LoVo (cell line): ENCODE data around the gene RBM4B.
"Not testable (repeated sequence)": the region's sequence is repeated elsewhere in the genome, so short reads cannot be mapped to it uniquely, and the experiment has no call there.

Source experiments
- DNase-seq: peaks from one replicate; pipeline ENCODE4 v3.0.0-alpha.2; 2016; ENCODE audit warnings: low spot score

Gene RBM4B

DNA sequence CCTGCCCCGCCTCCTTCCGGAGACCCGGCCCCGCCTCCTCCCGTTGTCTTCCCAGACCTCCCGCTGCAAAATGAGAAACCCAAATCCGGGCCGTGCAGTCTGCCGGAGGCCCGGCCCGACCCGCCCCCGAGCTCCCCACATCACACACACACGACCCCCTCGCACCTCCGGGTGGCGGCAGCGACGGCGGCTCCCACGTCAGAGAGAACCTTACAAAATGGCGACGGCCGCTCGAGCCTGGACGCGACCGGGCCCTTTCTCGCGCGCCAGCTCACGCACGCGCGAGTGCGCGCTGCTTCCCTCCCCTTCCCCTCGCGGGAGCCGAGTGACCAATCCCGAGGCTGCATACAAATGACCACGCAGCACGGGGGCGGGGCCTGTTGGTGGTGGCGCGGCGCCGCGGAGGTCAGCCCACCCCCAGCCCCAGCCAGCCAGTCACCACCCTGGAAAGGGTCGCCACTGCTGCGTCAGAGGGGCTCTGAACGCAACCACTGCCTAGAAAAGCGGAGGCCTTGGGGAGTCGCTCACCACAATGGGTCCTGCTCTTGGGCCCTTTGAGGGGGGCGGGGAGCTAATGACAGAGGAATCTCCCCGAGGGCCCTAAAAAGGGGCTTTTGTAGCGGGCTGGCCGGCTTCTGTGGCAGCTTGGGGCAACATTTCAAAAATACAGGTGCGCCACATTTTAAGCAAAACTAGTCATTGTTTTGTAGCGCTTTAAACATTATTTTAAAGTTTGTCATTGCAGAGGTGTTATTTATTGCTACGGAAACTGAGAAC, at the start of gene RBM4B:
Gene RBM4B, minus strand, starts transcription at position 289 of the 777 bp plus-strand sequence. CDS start 808 bp downstream, outside the sequence.
- peak; percentile 94 for DNase-seq

GRCh38 chr11:66725647-66726046, 48.0 kb upstream of the RBM4B start:
- DNase-seq, result no peak

DNA sequence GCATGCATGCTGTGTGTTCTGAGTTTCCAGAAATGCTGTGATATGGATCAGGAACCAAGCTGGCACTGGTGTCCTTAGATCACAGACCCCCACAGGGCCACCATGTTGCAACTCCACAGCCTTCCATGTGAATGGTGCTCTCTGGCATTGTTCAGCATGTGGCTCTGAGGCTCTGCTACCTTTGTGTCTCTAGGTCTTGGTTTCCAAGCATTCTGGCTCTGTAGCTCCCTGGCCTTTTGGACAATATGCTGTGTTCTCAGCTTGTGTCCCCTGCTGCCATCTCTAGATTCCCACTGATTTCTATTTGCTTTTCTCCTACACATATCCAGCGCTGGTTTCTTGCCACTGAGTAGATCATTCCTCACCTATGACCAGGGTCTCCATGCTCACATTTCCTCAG, 47.4 kb upstream of the RBM4B start:
- DNase-seq, result no peak

DNA sequence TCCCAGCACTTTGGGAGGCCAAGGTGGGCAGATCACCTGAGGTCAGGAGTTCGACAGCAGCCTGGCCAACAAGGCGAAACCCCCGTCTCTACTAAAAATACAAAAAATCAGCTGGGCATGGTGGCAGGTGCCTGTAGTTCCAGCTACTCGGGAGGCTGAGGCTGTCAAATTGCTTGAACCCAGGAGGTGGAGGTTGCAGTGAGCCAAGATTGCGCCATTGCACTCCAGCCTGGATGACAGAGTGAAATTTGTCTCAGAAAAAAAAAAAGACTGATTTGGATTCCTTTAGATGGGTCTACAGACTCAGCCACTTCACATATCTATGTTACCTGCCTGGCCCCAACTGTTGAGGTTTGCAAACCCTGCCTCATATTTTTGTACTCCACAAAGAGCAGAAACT, 46.5 kb upstream of the RBM4B start:
- not testable (repeated sequence) for DNase-seq

GRCh38 chr11:66723693-66724092, 46.0 kb upstream of the RBM4B start:
- DNase-seq, result no peak

GRCh38 chr11:66722745-66723651, 45.3 kb upstream of the RBM4B start:
- DNase-seq, result no peak

DNA sequence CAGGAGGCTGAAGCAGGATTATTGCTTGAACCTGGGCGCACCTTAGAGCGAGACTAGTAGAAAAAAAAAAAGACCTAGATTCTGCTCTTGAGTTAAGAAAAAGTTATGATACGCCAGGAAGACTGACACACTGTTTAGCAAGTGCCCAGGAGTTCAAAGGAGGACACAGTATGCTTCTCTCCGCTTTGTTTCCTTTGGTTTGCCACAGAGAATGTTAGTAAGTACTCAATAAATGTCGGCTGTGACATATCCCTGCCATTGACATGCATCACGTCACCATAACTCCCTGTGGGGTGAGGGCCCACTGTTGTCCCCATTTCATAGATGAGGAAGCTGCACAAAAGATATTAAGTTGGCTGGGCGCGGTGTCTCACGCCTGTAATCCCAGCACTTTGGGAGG, 44.3 kb upstream of the RBM4B start:
- no peak for DNase-seq

GRCh38 chr11:66720899-66721470, 43.3 kb upstream of the RBM4B start:
- no peak for DNase-seq

DNA sequence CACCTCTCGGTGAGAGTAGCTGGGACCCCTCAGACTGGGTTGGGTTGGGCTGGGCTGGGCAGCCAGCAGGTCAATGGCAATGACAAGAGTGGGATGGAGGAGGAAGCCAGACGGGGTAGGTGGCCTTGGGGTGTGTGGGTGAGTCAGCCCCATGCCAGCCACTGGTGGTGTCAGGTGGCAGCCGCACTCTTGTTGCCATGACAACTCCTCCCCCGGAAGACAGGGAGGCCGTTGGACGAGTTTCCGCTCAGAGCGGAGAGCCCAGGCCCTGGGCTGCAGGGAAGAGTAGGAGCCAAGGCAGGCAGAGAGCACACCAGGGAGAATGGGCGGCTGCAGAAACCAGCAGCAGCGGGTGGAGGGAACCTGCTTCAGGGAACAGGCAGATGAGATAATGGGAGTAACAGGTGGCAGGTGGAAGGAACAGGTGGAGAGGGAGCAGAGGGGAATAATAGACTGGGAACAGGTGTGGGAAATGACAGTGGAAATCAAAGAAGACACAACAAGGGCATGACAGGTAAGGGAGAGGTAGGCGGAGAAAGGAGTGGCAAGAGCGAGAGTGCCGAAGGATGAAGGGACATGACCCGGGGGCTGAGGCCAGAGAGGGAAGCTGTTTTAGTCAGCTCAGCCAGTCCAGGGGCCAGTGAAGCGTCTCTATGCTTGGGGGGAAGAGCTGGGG, 42.7 kb upstream of the RBM4B start:
- DNase-seq, result no peak

DNA sequence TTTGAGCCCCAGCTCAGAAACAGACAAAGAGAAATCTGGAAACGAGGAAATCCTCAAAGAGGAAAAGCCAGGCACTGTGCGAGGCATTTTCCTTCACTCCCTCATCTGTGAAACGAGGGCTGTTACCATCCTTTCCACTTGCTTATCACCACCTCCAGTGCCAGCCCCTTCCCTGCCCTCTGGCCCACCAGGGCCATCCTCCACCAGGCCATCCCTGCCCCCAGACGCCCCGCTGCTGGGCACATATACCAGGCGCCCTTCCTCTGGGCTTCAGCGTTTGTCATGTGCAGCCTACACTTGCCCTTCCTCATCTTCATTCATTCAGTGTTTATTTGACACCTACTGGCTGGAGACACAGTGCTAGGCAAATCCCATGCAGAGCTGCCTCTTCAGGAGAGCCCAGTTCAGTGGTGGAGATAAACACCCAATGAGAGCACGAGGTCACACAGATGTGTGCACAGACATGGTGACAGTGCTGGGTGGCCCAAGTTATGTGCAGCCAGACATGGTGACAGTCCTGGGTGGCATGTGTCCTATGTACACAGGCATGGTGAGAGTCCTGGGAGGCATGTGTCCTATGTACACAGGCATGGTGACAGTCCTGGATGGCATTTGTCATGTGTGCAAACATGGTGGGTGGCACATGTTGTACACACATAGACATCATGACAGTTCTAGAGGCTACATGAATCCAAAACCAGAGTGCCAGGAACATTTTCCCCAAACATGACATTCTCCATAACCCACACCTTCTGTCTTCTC, 41.6 kb upstream of the RBM4B start:
- DNase-seq, result no peak

- no peak for DNase-seq
Observed at GRCh38 chr11:66718320-66718971, 40.8 kb upstream of the RBM4B start.

GRCh38 chr11:66717925-66718319, 40.2 kb upstream of the RBM4B start:
- DNase-seq, result no peak

DNA sequence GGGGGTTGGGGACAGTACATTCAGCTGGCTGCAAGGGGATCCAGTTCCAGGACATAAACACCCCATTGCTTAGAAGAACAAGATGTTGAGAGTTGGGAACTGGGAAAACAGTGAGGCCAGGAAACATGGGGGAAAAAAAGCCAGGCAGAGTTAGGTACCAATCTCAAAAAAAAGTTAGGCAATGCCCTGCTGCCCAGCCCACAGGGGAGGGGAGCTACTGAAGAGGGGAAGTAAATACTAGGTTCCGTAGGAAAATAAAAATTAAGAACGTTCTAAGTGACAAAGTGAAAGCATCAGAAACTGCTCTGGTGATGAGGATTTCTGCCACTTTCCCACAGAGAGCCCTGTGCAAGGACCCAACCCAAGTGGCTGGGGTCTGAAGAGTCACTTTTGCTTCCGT, 39.3 kb upstream of the RBM4B start:
- DNase-seq, result no peak

GRCh38 chr11:66715346-66716085, 37.8 kb upstream of the RBM4B start:
- no peak for DNase-seq

- no peak for DNase-seq
Observed at GRCh38 chr11:66713746-66714480, 36.2 kb upstream of the RBM4B start.

DNA sequence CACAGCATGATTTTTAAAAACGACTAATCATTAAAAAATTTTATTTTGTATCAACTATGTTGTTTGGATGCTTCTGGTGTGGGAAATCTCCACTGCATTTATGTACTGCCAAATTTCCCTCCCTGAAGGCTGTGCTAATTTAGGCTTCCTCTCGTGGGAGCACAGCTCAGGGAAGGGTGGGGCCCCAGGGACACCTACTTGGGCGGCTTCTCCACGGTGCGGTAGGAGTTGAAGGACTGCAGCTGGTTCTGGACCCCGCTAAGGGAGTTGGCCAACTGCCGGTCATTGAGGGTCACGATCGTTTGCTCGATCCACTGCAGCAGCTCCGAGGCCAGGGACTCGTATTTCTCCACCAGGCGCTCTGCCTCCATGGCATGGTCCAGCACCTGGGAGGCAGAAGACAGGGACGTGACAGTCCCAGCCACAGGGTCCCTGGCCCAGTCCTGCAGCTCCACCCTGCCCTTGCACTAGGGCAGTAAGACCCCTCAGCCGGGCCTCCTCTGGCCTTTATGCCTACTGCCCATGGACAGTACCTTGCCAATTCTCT, 32.8 kb upstream of the RBM4B start:
- no peak for DNase-seq

- no peak for DNase-seq
Observed at GRCh38 chr11:66708701-66709100, 31.0 kb upstream of the RBM4B start.

- no peak for DNase-seq
Observed at GRCh38 chr11:66708094-66708493, 30.4 kb upstream of the RBM4B start.

GRCh38 chr11:66707486-66707885, 29.8 kb upstream of the RBM4B start:
- no peak for DNase-seq
